Pancreas (tissue), 10 donors: ENCODE results near the gene ZSWIM5. TPM values are rescaled to one million over a fixed set of nuclear protein-coding genes. Genes with fewer than 3 reads are reported as not detected.
"Not testable (repeated sequence)": the region's sequence is repeated elsewhere in the genome, so short reads cannot be mapped to it uniquely, and the experiment has no call there.

Experiments
- ATAC-seq, 4 donors: fragments of 200-7000 bp; cut with Tn5 transposase; one replicate each; pipeline versions ENCODE4 v1.8.0 to v1.9.1; 2020; ENCODE audit warnings: mild to moderate bottlenecking in 4 of 4, moderate library complexity in 4 of 4
- DNase-seq, 6 donors: peaks; one replicate each; pipeline ENCODE4 v3.0.0-alpha.2; 2020
- FAIRE-seq: peaks from 2 replicates; lab custom pipeline; 2012; peaks lifted over from hg19 to GRCh38; lab: Jason Lieb, UNC
- H3K27ac ChIP-seq, 4 donors: fragments of 200-600 bp; sonication (generic); 1 replicate in 3 of 4; 2 replicates in 1 of 4; pipeline versions ENCODE4 v1.5.0 to v1.8.0; 2020
- H3K27me3 ChIP-seq, 4 donors: fragments of 200-600 bp; one replicate each; pipeline ENCODE4 v1.8.0; 2021
- H3K36me3 ChIP-seq, 3 donors: fragments of 200-600 bp; sonication (generic) in 1 of 3; one replicate each; pipeline versions ENCODE4 v1.5.0 to v1.8.0; 2020 to 2021
- H3K4me1 ChIP-seq, 3 donors: fragments of 200-600 bp; one replicate each; pipeline ENCODE4 v1.8.0; 2021
- H3K4me3 ChIP-seq, 4 donors: fragments of 200-600 bp; sonication (generic) in 2 of 4; one replicate each; pipeline versions ENCODE4 v1.5.0 to v1.8.0; 2020 to 2021
- H3K9me3 ChIP-seq, 4 donors: fragments of 200-600 bp; one replicate each; pipeline ENCODE4 v1.8.0; 2021
- CTCF ChIP-seq, 4 donors: fragments of 200-600 bp; sonication (generic) in 3 of 4; IDR thresholded peaks; one replicate each; pipeline versions ENCODE4 v1.5.0 to v1.8.0; 2021; ENCODE audit warnings: antibody characterized with exemption in 4 of 4
- WGBS, 2 donors: extraction: QIAGEN DNeasy Blood & Tissue Kit; methylation state at CpG; one replicate each; pipeline ENCODE4 v1.1.7; 2013; 5-methylcytosine and 5-hydroxymethylcytosine counted together
- intact Hi-C, 3 donors: fragments of 100-400 bp; cut with DNase I; formaldehyde crosslinking; loops; one replicate each; pipeline versions ENCODE4 v1.11.1 to v1.14.2; 2022
- polyA plus RNA-seq, 2 donors: library from polyadenylated mRNA; stranded (reverse); fragments of 200-250 nt; gene quantifications; one replicate each; pipeline ENCODE4 v1.2.3, GENCODE V29; 2013
- total RNA-seq, 6 donors: library from RNA; stranded (reverse); fragmentation: NEBNext Ultra II Directional in 4 of 6; extraction: Animal tissue kit (Norgen Biotek cat#: 25700) in 4 of 6; gene quantifications; one replicate each; pipeline versions ENCODE4 v1.2.1 to v1.2.4, GENCODE V29; 2021 to 2023
- donor health status: healthy with polysubstance abuse.
- donor health status: DM: no; HTN: no; CAD: no; lungs with moderate emphysema.
- donor health status: DM: no; HTN: no; CAD: no.
- donor health status: control.
- donor health status: control.
- donor health status: Bipolar disorder and iron deficiency.
- donor health status: DM: yes; HTN: yes; CAD: no.
- donor health status: DM: no; HTN: no; CAD: no.
- donor health status: DM: no; HTN: no; CAD: no.
- donor health status: DM: yes; HTN: yes; CAD: no.

The ZSWIM5 gene
- total RNA-seq (1 to 10 TPM; 1.9 to 2.7 (median 2.4) TPM), polyA plus RNA-seq (1 to 10 TPM in 1 of 2 donors, under 1 TPM in 1; 0.76 to 2.6 TPM)

GRCh38 chr1:45205910-45206721, at the start of gene ZSWIM5:
TSS of gene ZSWIM5 (minus strand) at chr1:45206605. CDS start at chr1:45206350, 255 bp downstream.
- 1% methylated on average over 97 to 118 of the region's 118 CpGs for WGBS, 2 donors
- no peak for TF ChIP-seq CTCF (IDR thresholded peaks at IDR 0.05)
- no peak for FAIRE-seq
- Histone ChIP-seq H3K27ac (peak within 1 kb of the TSS; percentile 83 to 92 (median 86)), H3K4me1 (peaks cover 0 to 7% (median 2%) of the 10 kb centered on the region in 3 donors), H3K9me3 (no peaks in the 10 kb centered on the region), H3K4me3 (peak within 1 kb of the TSS; percentile 42 to 89 (median 75)), H3K27me3 (no peaks in the 10 kb centered on the region), H3K36me3 (no peaks in the 10 kb centered on the region)
- intact Hi-C loops = no loop called here
- ATAC-seq = peak; percentile 91 to 95 (median 94)
- DNase-seq = peak; percentile 64 to 88 (median 78)

- ATAC-seq = no peak
- Histone ChIP-seq H3K4me3 (no peak overlapping the region), H3K27ac (no peak overlapping the region), H3K9me3 (no peaks in the 10 kb centered on the region), H3K4me1 (no peaks in the 10 kb centered on the region), H3K27me3 (no peaks in the 10 kb centered on the region), H3K36me3 (no peaks in the 10 kb centered on the region)
- intact Hi-C loops = no loop called here
- TF ChIP-seq CTCF (IDR thresholded peaks at IDR 0.05) = no peak
- no peak for DNase-seq
- FAIRE-seq = no peak
Measured at GRCh38 chr1:45254490-45254889, 48.1 kb upstream of the ZSWIM5 start.

DNA sequence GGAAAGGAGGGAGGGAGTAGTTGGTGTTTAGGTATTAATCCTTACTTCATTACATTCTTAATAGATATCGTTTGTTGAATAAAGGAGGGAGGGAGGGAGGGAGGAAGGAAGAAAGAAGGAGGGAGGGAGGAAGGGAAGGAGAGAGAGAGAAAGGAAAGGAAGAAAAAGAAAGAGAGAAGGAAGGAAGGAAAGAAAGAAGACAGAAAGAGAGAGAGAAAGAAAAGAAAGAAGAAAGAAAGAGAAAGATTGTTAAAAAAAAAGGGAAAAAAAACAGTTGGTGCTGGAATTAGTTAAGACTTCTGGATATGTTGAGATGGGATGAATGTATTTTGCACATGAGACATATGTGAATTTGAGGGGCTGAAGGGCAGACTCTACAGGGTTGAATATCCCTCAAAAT, 44.1 kb upstream of the ZSWIM5 start:
- H3K27ac ChIP-seq = no peak overlapping the region
- H3K36me3 ChIP-seq = no peaks in the 10 kb centered on the region
- H3K9me3 ChIP-seq = no peaks in the 10 kb centered on the region
- 0% methylated on average over 1 of the region's 1 CpG for WGBS, 2 donors
- FAIRE-seq (no peak), DNase-seq (no peak), ATAC-seq (no peak)
- intact Hi-C loops = no loop called here
- no peaks in the 10 kb centered on the region for H3K27me3 ChIP-seq
- TF ChIP-seq CTCF (IDR thresholded peaks at IDR 0.05) = no peak
- no peaks in the 10 kb centered on the region for H3K4me1 ChIP-seq
- no peak overlapping the region for H3K4me3 ChIP-seq

GRCh38 chr1:45248004-45248403, 41.6 kb upstream of the ZSWIM5 start:
- DNase-seq, H3K4me3 ChIP-seq, ATAC-seq, intact Hi-C loops, H3K27me3 ChIP-seq, H3K36me3 ChIP-seq, FAIRE-seq, H3K27ac ChIP-seq, H3K9me3 ChIP-seq, H3K4me1 ChIP-seq: not testable (repeated sequence)
- 92 to 96% methylated on average over 21 to 30 of the region's 30 CpGs for whole genome bisulfite sequencing, 2 donors

GRCh38 chr1:45246760-45247159, 40.4 kb upstream of the ZSWIM5 start:
- ATAC-seq = peak in 2 of 4 donors; percentile 38 to 46
- Histone ChIP-seq H3K4me1 (no peaks in the 10 kb centered on the region), H3K4me3 (no peak overlapping the region), H3K9me3 (no peaks in the 10 kb centered on the region), H3K27me3 (no peaks in the 10 kb centered on the region), H3K27ac (no peak overlapping the region), H3K36me3 (no peaks in the 10 kb centered on the region)
- intact Hi-C loops = no loop called here
- no peak for FAIRE-seq
- DNase-seq = no peak
- 73 to 84% methylated on average over 2 of the region's 2 CpGs for WGBS, 2 donors
- TF ChIP-seq CTCF (IDR thresholded peaks at IDR 0.05) = no peak

DNA sequence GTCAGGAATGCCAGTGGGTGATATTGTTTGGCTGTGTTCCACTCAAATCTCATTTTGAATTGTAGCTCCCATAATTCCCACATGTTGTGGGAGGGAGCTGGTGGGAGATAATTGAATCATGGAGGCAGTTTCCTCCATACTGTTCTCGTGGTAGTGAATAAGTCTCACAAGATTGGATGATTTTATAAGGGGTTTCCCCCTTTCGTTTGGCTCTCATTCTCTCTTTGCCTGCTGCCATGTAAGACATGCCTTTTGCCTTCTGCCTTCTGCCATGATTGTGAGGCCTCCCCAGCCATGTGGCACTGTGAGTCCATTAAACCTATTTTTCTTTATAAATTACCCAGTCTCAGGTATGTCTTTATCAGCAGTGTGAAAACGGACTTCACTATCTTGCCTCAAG, 40.0 kb upstream of the ZSWIM5 start:
- FAIRE-seq, H3K36me3 ChIP-seq, H3K4me3 ChIP-seq, intact Hi-C loops, H3K27ac ChIP-seq, H3K27me3 ChIP-seq, ATAC-seq, H3K9me3 ChIP-seq, H3K4me1 ChIP-seq, DNase-seq: not testable (repeated sequence)
- WGBS, 2 donors = 51 to 58% methylated on average over 3 of the region's 3 CpGs
